A549 (cell line): ENCODE data around the gene TRAPPC2L. TPM values are rescaled to one million over a fixed set of nuclear protein-coding genes. Genes with fewer than 3 reads are reported as not detected.

ENCODE experiments used
- ATAC-seq, 2 experiments: fragments of 200-7000 bp in 1 of 2; fragments of >200 bp in 1 of 2; cut with Nextera tagmentation in 1 of 2; cut with Tn5 transposase in 1 of 2; 3 replicates each; pipeline versions ENCODE4 v1.8.0 to v1.9.1; 2018 to 2020; ENCODE audit warnings: mild to moderate bottlenecking in 1 of 2, moderate library complexity in 1 of 2
- CTCF ChIA-PET: fragments of 300-600 bp; sonication (Branson Sonifier 250); formaldehyde crosslinking; extraction: SDS; loops from one replicate; lab custom pipeline; 2021; ENCODE audit warnings: antibody characterized with exemption, inconsistent platforms; lab: Yijun Ruan, JAX
- POLR2A ChIA-PET: fragments of 350-600 bp; formaldehyde crosslinking; extraction: SDS; loops from one replicate; lab custom pipeline; 2021; ENCODE audit warnings: antibody characterized with exemption, inconsistent platforms; lab: Yijun Ruan, JAX
- DNase-seq, 2 experiments: peaks; one replicate each; pipeline versions ENCODE4 v3.0.0 to v3.0.0-alpha.2; 2011 to 2016; ENCODE audit warnings: low read depth in 1 of 2, low spot score in 1 of 2
- FAIRE-seq: peaks from 2 replicates; lab custom pipeline; 2011; peaks lifted over from hg19 to GRCh38; lab: Jason Lieb, UNC
- H3K27ac ChIP-seq, 2 experiments: fragments of >200 bp; sonication (Bioruptor Twin); formaldehyde crosslinking; 3 replicates each; pipeline ENCODE4 v1.5.1; 2016 to 2017
- H3K4me1 ChIP-seq: fragments of >200 bp; sonication (Bioruptor Twin); formaldehyde crosslinking; 3 replicates; pipeline ENCODE4 v1.6.1; 2016
- H3K4me2 ChIP-seq: fragments of >200 bp; sonication (Bioruptor Twin); formaldehyde crosslinking; 3 replicates; pipeline ENCODE4 v1.6.1; 2016
- H3K4me3 ChIP-seq: fragments of >200 bp; sonication (Bioruptor Twin); formaldehyde crosslinking; 3 replicates; pipeline ENCODE4 v1.5.1; 2016
- H3K9me3 ChIP-seq: fragments of >200 bp; sonication (Bioruptor Twin); formaldehyde crosslinking; 3 replicates; pipeline ENCODE4 v1.6.1; 2016
- CBX8 ChIP-seq: fragments of 200-600 bp; sonication (generic); IDR thresholded peaks from 2 replicates; pipeline ENCODE4 v1.6.1; 2016
- CHD2 ChIP-seq: fragments of 150-350 bp; IDR thresholded peaks from 2 replicates; pipeline ENCODE4 v1.6.1; 2014; ENCODE audit warnings: low read length; ENCODE audit not compliant: partially characterized antibody
- ELK1 ChIP-seq: fragments of 150-350 bp; IDR thresholded peaks from 2 replicates; pipeline ENCODE4 v1.6.1; 2014; ENCODE audit warnings: low read depth, mild to moderate bottlenecking, low read length
- ESRRA ChIP-seq: fragments of 150-350 bp; IDR thresholded peaks from 2 replicates; pipeline ENCODE4 v1.6.1; 2014; ENCODE audit warnings: mild to moderate bottlenecking, low read length, borderline replicate concordance
- GATA3 ChIP-seq: IDR thresholded peaks from 2 replicates; pipeline ENCODE4 v1.6.1; 2012; ENCODE audit warnings: borderline replicate concordance
- HDAC2 ChIP-seq: fragments of 200-600 bp; sonication (generic); IDR thresholded peaks from 2 replicates; pipeline ENCODE4 v1.6.1; 2016
- HMGXB4 ChIP-seq: fragments of 250-450 bp; sonication (Bioruptor Pico); IDR thresholded peaks from 2 replicates; pipeline ENCODE4 v1.5.0; 2021; ENCODE audit warnings: mild to moderate bottlenecking, moderate library complexity, borderline replicate concordance
- JUNB ChIP-seq: fragments of >200 bp; sonication (Bioruptor Twin); formaldehyde crosslinking; IDR thresholded peaks from 2 replicates; pipeline ENCODE4 v1.6.1; 2016
- MAFK ChIP-seq: fragments of 450-650 bp; IDR thresholded peaks from 2 replicates; pipeline ENCODE4 v1.6.1; 2014; ENCODE audit not compliant: partially characterized antibody
- NPAS2 ChIP-seq: fragments of 250-450 bp; sonication (Bioruptor Pico); IDR thresholded peaks from 2 replicates; pipeline ENCODE4 v1.8.0; 2022; ENCODE audit warnings: mild to moderate bottlenecking, moderate library complexity, borderline replicate concordance
- PBX3 ChIP-seq: IDR thresholded peaks from 2 replicates; pipeline ENCODE4 v1.6.1; 2012
- PHF8 ChIP-seq: fragments of 200-600 bp; sonication (generic); IDR thresholded peaks from 2 replicates; pipeline ENCODE4 v1.6.1; 2016; ENCODE audit warnings: low read depth, mild to moderate bottlenecking, antibody characterized with exemption, moderate library complexity, borderline replicate concordance
- RARB ChIP-seq: fragments of 250-450 bp; sonication (Bioruptor Pico); IDR thresholded peaks from 2 replicates; pipeline ENCODE4 v1.8.0; 2021; ENCODE audit warnings: mild to moderate bottlenecking, moderate library complexity
- RCOR1 ChIP-seq: fragments of 150-350 bp; IDR thresholded peaks from 2 replicates; pipeline ENCODE4 v1.6.1; 2014; ENCODE audit warnings: antibody characterized with exemption, low read length, low read depth
- REST ChIP-seq: fragments of 200-600 bp; sonication (generic); IDR thresholded peaks from 2 replicates; pipeline ENCODE4 v1.6.1; 2016; ENCODE audit warnings: antibody characterized with exemption, mild to moderate bottlenecking, moderate library complexity
- RNF2 ChIP-seq: fragments of 200-600 bp; sonication (generic); IDR thresholded peaks from 2 replicates; pipeline ENCODE4 v1.6.1; 2016; ENCODE audit warnings: low read depth, mild to moderate bottlenecking, antibody characterized with exemption, moderate library complexity, borderline replicate concordance
- WGBS: methylation state at CpG from one replicate; pipeline ENCODE4 v1.1.6; 2017; ENCODE audit errors: missing lambda C conversion rate; 5-methylcytosine and 5-hydroxymethylcytosine counted together
- polyA plus RNA-seq, 4 experiments: library from polyadenylated mRNA; depleted of rRNA in 3 of 4; stranded (reverse); fragments of >200 nt; fragmentation: RNase III in 1 of 4; extraction: RNeasy Plus Mini Kit Qiagen cat#74134 plus additional on column Dnase treatment in 1 of 4; gene quantifications; 2 replicates in 3 of 4; 3 replicates in 1 of 4; pipeline ENCODE4 v1.2.3, GENCODE V29; 2011 to 2017

TRAPPC2L gene
- polyA plus RNA-seq, 2 of the 4 experiments (the other 2 are of a cell fraction) = 70.3 to 80.2 TPM

GRCh38 chr16:88807142-88807625, 49.7 kb upstream of the TRAPPC2L start:
- no peak overlapping the region for H3K4me2 ChIP-seq
- DNase-seq = no peak
- peaks cover 30% of the 10 kb centered on the region for H3K4me1 ChIP-seq
- H3K4me3 ChIP-seq = no peak overlapping the region
- ATAC-seq = no peak
- POLR2A ChIA-PET = no interaction called here
- 0 out of 6 replicates have a peak overlapping the region, but pooled peaks of 1 of the 2 experiments have one; percentile 4 for H3K27ac ChIP-seq
- no peak for FAIRE-seq
- TF ChIP-seq CHD2 = no peak
- TF ChIP-seq JUNB = no peak
- TF ChIP-seq RNF2 = no peak
- no peak for TF ChIP-seq RARB (CRISPR knock-in tag)
- no peak for TF ChIP-seq NPAS2
- TF ChIP-seq RCOR1 = no peak
- TF ChIP-seq PHF8 = no peak
- TF ChIP-seq REST = no peak
- no peak for TF ChIP-seq HMGXB4 (CRISPR knock-in tag)
- no peak for TF ChIP-seq CBX8
- TF ChIP-seq MAFK = no peak
- TF ChIP-seq GATA3 = no peak
- CTCF ChIA-PET = interaction anchor here (1.4 kb wide), 1 partner anchor 64 kb away, joined by 6 read pairs; no protein-coding TSS in a partner anchor
- 95% methylated on average over 20 of the region's 24 CpGs for WGBS
- H3K9me3 ChIP-seq = no peaks in the 10 kb centered on the region

GRCh38 chr16:88807626-88808453, 49.1 kb upstream of the TRAPPC2L start:
- CTCF ChIA-PET = interaction anchor here (1.4 kb wide), 1 partner anchor 65 kb away, joined by 6 read pairs; no protein-coding TSS in a partner anchor
- no peaks in the 10 kb centered on the region for H3K9me3 ChIP-seq
- peaks cover 32% of the 10 kb centered on the region for H3K4me1 ChIP-seq
- POLR2A ChIA-PET = no interaction called here
- DNase-seq (no peak), FAIRE-seq (no peak), ATAC-seq (no peak)
- TF ChIP-seq HDAC2 (no peak), PBX3 (peak; percentile 52; the same call in 1 of the 2 replicates), ESRRA (no peak), HMGXB4 (CRISPR knock-in tag) (no peak), ELK1 (no peak)
- H3K4me3 ChIP-seq = no peak overlapping the region
- no peak overlapping the region for H3K27ac ChIP-seq
- no peak overlapping the region for H3K4me2 ChIP-seq
- WGBS = 87% methylated on average over 25 of the region's 26 CpGs
